Measurements from ENCODE around the gene UFL1. TPM values are rescaled to one million over a fixed set of nuclear protein-coding genes. Genes with fewer than 3 reads are reported as not detected.
"Not testable (repeated sequence)": the region's sequence is repeated elsewhere in the genome, so short reads cannot be mapped to it uniquely, and the experiment has no call there.

The UFL1 gene
- total RNA-seq (2014; rRNA removed; shearing (Covaris generic)) = 12.5 and 12.9 TPM in 2 replicates
- polyA plus RNA-seq (2015; cell fraction: cytosol; rRNA removed) = 18.4 and 24.4 TPM in 2 replicates
- 66.8 and 71.4 TPM in 2 replicates for polyA plus RNA-seq (2015; cell fraction: nucleus; rRNA removed)

- DNase-seq (ENCODE audit: low read depth) = peak; percentile 90
These were observed at the start of gene UFL1 for GRCh38 chr6:96521644-96522464. Gene UFL1 (plus strand): TSS chr6:96521806. CDS start chr6:96521874, 68 bp downstream.

- DNase-seq (ENCODE audit: low read depth) = not testable (repeated sequence)
These were observed 49.3 kb upstream of the UFL1 start for GRCh38 chr6:96472291-96472690.

- DNase-seq (ENCODE audit: low read depth) = no peak
These were observed 42.9 kb upstream of the UFL1 start for GRCh38 chr6:96478695-96479094.

- DNase-seq (ENCODE audit: low read depth) = no peak
These were observed 29.7 kb upstream of the UFL1 start for GRCh38 chr6:96491926-96492325.

- DNase-seq (ENCODE audit: low read depth) = peak; percentile 24
These were observed 21.8 kb upstream of the UFL1 start for GRCh38 chr6:96499781-96500180.

GRCh38 chr6:96502915-96503314 lies 18.7 kb upstream of the UFL1 start:
- DNase-seq (ENCODE audit: low read depth) = no peak

GRCh38 chr6:96505363-96505762 lies 16.2 kb upstream of the UFL1 start:
- DNase-seq (ENCODE audit: low read depth) = no peak

GRCh38 chr6:96509281-96509680 lies 12.3 kb upstream of the UFL1 start:
- no peak for DNase-seq (ENCODE audit: low read depth)

- DNase-seq (ENCODE audit: low read depth) = peak; percentile 75
These were observed 1.2 kb upstream of the UFL1 start for GRCh38 chr6:96520171-96521115.

- DNase-seq (ENCODE audit: low read depth) = no peak
These were observed 331 bp upstream of the UFL1 start for GRCh38 chr6:96521306-96521643.

- DNase-seq (ENCODE audit: low read depth) = peak; percentile 8
These were observed 931 bp downstream of the UFL1 start for GRCh38 chr6:96522465-96523009.

GRCh38 chr6:96528193-96528592 lies 6.6 kb downstream of the UFL1 start:
- no peak for DNase-seq (ENCODE audit: low read depth)

GRCh38 chr6:96532399-96532798 lies 10.8 kb downstream of the UFL1 start:
- no peak for DNase-seq (ENCODE audit: low read depth)

GRCh38 chr6:96537726-96538125 lies 16.1 kb downstream of the UFL1 start:
- no peak for DNase-seq (ENCODE audit: low read depth)

GRCh38 chr6:96542702-96543101 lies 21.1 kb downstream of the UFL1 start:
- DNase-seq (ENCODE audit: low read depth) = no peak

GRCh38 chr6:96545882-96546281 lies 24.3 kb downstream of the UFL1 start:
- DNase-seq (ENCODE audit: low read depth) = no peak

- DNase-seq (ENCODE audit: low read depth) = no peak
These were observed 26.0 kb downstream of the UFL1 start for GRCh38 chr6:96547654-96548053.

GRCh38 chr6:96554558-96554957 lies 33.0 kb downstream of the UFL1 start:
- DNase-seq (ENCODE audit: low read depth) = no peak

GRCh38 chr6:96559740-96560139 lies 38.1 kb downstream of the UFL1 start:
- not testable (repeated sequence) for DNase-seq (ENCODE audit: low read depth)

- no peak for DNase-seq (ENCODE audit: low read depth)
These were observed 41.3 kb downstream of the UFL1 start, which contains the start of gene FHL5 for GRCh38 chr6:96562886-96563285. Gene FHL5 (plus strand): TSS chr6:96563128. CDS start chr6:96603614, 40,486 bp downstream.

- DNase-seq (ENCODE audit: low read depth) = no peak
These were observed 42.2 kb downstream of the UFL1 start for GRCh38 chr6:96563853-96564252.

- DNase-seq (ENCODE audit: low read depth) = no peak
These were observed 48.4 kb downstream of the UFL1 start for GRCh38 chr6:96570053-96570452.

Data from HT1080 (cell line).